ENCODE results near the gene HTRA3.

Gene HTRA3

GRCh38 chr4:8289956-8290700, 20.6 kb downstream of the HTRA3 start:
- H3K4me3 ChIP-seq (replicated peaks in 1 of 2; ENCODE audit: low read depth in 2 of 2, low read length in 2 of 2): no peak overlapping the region
- no peak for DNase-seq (ENCODE audit: low read depth in 2 of 2)
- TF ChIP-seq CTCF (IDR thresholded peaks at IDR 0.05; ENCODE audit: low read depth, low read length): no peak

- no peak overlapping the region for H3K4me3 ChIP-seq (replicated peaks in 1 of 2; ENCODE audit: low read depth in 2 of 2, low read length in 2 of 2)
- no peak for TF ChIP-seq CTCF (IDR thresholded peaks at IDR 0.05; ENCODE audit: low read depth, low read length)
- no peak for DNase-seq (ENCODE audit: low read depth in 2 of 2)
Observed at GRCh38 chr4:8290701-8290970, 21.1 kb downstream of the HTRA3 start.

- H3K4me3 ChIP-seq (replicated peaks in 1 of 2; ENCODE audit: low read depth in 2 of 2, low read length in 2 of 2): no peak overlapping the region
- TF ChIP-seq CTCF (IDR thresholded peaks at IDR 0.05; ENCODE audit: low read depth, low read length): no peak
- no peak for DNase-seq (ENCODE audit: low read depth in 2 of 2)
Observed at GRCh38 chr4:8291036-8291682, 21.6 kb downstream of the HTRA3 start.

- DNase-seq (ENCODE audit: low read depth in 2 of 2): no peak
- TF ChIP-seq CTCF (IDR thresholded peaks at IDR 0.05; ENCODE audit: low read depth, low read length): no peak
- H3K4me3 ChIP-seq (replicated peaks in 1 of 2; ENCODE audit: low read depth in 2 of 2, low read length in 2 of 2): no peak overlapping the region
Observed at GRCh38 chr4:8291701-8292477, 22.3 kb downstream of the HTRA3 start.

GRCh38 chr4:8292478-8293107, 23.0 kb downstream of the HTRA3 start:
- no peak for DNase-seq (ENCODE audit: low read depth in 2 of 2)
- no peak for TF ChIP-seq CTCF (IDR thresholded peaks at IDR 0.05; ENCODE audit: low read depth, low read length)
- H3K4me3 ChIP-seq (replicated peaks in 1 of 2; ENCODE audit: low read depth in 2 of 2, low read length in 2 of 2): no peak overlapping the region

GRCh38 chr4:8293131-8293975, 23.8 kb downstream of the HTRA3 start:
- DNase-seq (ENCODE audit: low read depth in 2 of 2): no peak
- no peak for TF ChIP-seq CTCF (IDR thresholded peaks at IDR 0.05; ENCODE audit: low read depth, low read length)
- H3K4me3 ChIP-seq (replicated peaks in 1 of 2; ENCODE audit: low read depth in 2 of 2, low read length in 2 of 2): no peak overlapping the region
